ENCODE data around the gene GABBR2.

GABBR2 gene

DNA sequence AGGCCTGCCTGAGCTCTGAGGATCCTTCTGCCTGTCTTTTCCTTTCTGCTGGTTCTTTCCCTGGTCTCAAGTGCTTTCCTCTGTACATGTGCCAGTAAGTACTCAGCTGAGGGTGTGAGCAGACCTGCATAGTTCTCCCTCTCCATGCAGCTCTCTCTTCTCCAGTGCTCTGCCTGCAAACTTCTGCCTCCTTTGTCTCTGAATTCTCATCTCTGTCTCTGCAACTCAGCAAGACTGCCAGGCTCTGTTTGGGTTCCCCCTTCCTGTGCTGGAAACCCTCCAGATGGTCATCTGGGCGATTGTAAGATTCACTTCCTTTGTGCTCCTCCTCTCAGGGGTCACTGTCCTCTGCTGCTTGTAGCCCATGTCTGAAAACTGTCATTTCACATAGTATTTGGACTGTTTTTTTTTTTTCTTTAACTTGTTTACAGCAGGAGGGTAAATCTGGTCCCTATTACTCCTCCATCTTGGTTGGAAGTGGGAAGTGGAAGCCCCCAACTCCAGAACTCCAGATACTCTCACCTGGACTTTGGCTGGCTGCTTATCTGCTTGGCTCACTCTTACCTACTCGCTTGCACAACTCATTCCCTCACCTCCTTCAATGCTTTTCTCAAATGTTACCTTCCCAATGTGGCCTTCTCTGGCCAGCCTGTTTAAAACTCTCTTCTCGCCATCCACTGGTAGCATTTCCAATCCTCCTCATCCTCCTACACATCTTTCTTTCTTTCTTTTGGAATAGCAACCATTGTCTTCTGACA, 278.0 kb downstream of the GABBR2 start:
- no peak overlapping the region for H3K4me3 ChIP-seq (ENCODE audit: low read depth, low read length)
- DNase-seq (ENCODE audit: low read depth): no peak
- TF ChIP-seq, protein P1, sequence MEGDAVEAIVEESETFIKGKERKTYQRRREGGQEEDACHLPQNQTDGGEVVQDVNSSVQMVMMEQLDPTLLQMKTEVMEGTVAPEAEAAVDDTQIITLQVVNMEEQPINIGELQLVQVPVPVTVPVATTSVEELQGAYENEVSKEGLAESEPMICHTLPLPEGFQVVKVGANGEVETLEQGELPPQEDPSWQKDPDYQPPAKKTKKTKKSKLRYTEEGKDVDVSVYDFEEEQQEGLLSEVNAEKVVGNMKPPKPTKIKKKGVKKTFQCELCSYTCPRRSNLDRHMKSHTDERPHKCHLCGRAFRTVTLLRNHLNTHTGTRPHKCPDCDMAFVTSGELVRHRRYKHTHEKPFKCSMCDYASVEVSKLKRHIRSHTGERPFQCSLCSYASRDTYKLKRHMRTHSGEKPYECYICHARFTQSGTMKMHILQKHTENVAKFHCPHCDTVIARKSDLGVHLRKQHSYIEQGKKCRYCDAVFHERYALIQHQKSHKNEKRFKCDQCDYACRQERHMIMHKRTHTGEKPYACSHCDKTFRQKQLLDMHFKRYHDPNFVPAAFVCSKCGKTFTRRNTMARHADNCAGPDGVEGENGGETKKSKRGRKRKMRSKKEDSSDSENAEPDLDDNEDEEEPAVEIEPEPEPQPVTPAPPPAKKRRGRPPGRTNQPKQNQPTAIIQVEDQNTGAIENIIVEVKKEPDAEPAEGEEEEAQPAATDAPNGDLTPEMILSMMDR (IDR thresholded peaks at IDR 0.05; ENCODE audit: low read depth, low read length, missing control alignments): no peak

DNA sequence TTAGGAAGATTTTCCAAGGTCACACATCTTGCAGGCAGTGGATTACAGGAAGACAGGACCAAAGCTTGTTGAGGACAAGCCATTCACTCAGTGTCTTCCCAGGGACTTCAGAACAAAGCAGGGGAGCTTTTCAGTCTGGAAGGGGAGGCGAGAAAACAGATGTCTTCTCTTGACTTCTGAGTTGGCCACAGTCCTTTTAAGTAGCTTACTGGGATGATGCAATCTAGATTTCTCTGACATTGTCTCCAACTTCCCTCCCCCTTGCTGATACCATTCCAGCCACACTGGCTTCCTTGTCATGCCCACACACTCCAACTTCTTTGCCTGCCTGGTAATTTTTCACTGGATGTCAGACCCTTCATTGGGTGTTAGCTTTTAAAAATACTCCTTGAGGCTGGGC, 279.1 kb downstream of the GABBR2 start:
- TF ChIP-seq, protein P1 (IDR thresholded peaks at IDR 0.05; ENCODE audit: low read depth, low read length, missing control alignments): no peak
- DNase-seq (ENCODE audit: low read depth): no peak

DNA sequence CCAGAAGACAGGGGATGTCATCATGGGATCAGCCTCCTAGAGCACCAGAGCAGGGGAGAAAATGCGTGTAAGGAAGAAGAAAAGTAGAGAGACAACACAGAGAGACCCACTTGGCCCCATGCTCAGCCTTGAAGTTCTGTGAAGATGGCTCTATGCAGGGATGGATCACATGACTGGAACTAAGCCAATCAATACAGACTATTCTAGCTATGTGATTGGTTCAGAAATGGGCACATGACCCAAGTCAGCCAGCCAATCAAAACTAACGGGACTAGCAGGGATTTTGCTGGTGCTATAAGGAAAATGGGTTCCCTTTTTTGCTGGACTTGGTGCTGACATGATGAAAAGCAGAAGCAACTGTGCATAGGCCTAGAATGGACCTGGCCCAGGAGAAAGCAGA, 280.3 kb downstream of the GABBR2 start:
- TF ChIP-seq, protein P1 (IDR thresholded peaks at IDR 0.05; ENCODE audit: low read depth, low read length, missing control alignments): no peak
- DNase-seq (ENCODE audit: low read depth): no peak
- no peak overlapping the region for H3K4me3 ChIP-seq (ENCODE audit: low read depth, low read length)

More for the DNA sequence above, 279.1 kb downstream of the GABBR2 start:
- H3K4me3 ChIP-seq (ENCODE audit: low read depth, low read length): no peak overlapping the region

DNA sequence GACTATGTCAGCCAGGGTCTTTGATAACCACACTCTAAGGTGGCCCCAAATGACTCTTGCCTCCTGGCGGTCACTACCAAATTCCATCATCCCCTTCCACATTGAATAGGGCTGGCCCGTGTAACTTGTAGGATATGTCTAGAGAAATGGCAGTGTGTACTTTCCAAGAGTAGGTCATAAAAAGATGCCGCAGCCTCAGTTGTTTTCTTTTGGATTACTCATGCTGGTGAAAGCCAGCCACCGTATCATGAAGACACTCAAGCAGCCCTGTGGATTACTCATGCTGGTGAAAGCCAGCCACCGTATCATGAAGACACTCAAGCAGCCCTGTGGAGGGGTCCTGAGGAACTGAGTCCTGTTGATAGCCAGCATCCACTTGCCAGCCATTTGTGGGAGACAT, 281.2 kb downstream of the GABBR2 start:
- no peak for DNase-seq (ENCODE audit: low read depth)
- TF ChIP-seq, protein P1 (IDR thresholded peaks at IDR 0.05; ENCODE audit: low read depth, low read length, missing control alignments): no peak
- H3K4me3 ChIP-seq (ENCODE audit: low read depth, low read length): no peak overlapping the region

DNA sequence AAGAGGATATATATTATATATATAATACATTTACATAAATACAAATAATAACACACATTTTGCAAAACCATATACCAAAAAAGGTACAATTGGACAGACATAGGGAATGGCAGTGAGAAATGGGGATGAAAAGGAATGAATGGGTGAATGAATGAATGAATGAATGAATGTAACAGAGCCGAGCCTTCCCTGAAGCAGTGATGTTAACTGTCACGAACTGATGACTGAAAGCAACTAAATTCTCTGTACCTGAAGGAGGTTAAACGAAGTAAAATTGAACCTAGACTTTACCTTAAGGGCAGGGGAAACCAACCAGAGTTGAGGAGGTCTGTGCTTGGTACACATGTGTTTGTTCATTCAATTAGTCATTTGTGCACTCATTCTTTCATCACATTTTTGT, 283.7 kb downstream of the GABBR2 start:
- TF ChIP-seq, protein P1 (IDR thresholded peaks at IDR 0.05; ENCODE audit: low read depth, low read length, missing control alignments): no peak
- no peak for DNase-seq (ENCODE audit: low read depth)
- H3K4me3 ChIP-seq (ENCODE audit: low read depth, low read length): no peak overlapping the region

DNA sequence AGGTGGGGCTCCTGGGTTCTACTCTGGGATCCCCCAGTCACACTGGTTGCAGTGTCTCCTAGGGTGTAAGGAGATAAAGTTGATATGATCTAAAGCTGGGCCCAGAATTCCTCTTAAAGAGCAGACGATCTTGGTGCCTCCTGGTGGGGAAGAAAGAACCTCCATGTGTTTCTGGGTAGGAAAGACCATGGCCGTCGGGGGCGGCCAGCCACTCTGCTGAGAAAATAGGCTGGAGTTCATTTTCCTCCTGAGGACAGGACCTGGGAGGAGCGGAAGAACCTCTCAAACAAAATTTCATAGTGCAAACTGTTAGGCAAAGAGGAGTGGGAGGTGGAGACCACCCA, 289.5 kb downstream of the GABBR2 start:
- TF ChIP-seq, protein P1 (IDR thresholded peaks at IDR 0.05; ENCODE audit: low read depth, low read length, missing control alignments): no peak
- no peak overlapping the region for H3K4me3 ChIP-seq (ENCODE audit: low read depth, low read length)
- no peak for DNase-seq (ENCODE audit: low read depth)
